ENCODE data around the gene COQ8A. TPM values are rescaled to one million over a fixed set of nuclear protein-coding genes. Genes with fewer than 3 reads are reported as not detected.

Gene COQ8A
- polyA plus RNA-seq, 12 donors: 30.4 to 73.1 (median 55.3) TPM; not detected in 1

DNA sequence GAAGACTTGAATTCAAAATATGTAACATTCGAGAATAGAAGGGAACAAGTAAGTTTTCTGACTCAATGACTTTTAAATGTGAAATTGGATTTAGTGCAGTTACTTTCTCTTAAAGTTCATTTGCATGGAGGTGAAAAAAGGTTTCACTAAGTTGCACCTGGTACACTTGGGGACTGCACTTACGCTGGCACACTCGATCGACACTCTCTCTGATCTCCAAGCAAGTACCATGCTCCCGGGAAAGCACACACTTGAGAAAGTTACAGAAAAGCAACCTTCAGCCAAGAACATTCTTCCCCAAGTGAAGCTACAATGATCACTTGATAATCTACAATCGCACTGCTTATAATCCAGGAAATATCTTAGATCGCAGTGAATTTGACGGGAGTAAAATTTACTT is 63.1 kb downstream of the COQ8A start:
- no peak for DNase-seq

DNA sequence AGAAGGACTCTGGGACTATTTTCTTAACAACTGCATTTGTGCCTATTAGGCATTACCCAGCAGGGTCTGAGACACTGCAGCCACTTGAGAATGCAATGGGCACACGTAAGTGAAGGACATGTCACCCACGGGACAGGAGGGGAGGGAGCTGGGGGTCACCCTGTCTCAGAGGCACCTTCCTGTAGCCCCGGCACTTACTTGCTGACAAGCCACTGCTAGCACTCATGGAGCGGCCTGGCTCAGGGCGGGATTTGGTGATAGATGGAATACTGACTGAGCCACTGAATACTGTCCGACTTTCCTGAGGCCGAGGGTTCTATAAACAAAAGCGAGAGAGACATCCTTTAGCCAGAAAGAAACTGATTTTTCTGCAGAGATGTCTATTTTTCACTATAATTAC is 64.7 kb downstream of the COQ8A start:
- DNase-seq: no peak

DNA sequence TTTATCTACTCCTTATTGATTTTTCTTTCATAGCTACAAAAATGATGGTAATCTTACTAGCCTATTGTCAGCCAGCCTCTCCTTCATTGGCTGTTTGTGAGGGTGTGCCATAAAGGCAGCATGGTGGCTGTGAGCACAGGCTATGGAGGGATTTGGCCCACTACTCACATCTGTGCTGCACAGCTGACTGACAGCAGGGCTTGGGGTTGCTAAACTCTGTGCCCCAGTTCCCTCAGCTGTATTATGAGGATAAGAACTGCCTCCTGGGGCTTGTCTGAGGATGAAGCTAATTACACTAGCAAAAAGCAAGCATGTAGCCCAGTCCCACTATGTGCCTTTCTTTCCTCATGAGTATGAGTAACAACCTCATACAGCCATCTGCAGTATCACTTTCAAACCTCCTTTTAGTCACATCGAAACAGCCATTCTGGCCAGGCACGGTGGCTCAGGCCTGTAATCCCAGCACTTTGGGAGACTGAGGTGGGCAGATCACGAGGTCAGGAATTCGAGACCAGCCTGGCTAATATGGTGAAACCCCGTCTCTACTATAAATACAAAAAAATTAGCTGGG is 66.2 kb downstream of the COQ8A start:
- DNase-seq: no peak

DNA sequence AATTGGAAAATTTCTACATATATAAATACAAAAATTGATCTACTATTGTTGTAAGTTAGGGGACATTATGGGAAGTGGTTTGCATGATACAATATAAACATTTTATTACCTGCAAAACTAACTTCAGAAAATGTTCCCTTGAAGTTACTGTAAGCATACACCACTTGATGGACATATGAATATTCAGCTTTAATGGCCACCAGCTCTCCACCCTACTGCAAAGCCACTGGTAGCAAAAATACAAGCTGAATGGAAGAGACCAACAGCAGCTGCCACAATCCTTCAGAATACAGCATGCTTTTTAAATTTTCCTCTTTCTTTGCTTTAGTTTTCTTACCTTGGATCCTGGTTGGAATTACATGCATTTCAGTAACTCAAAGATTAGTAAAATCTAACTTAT is 69.8 kb downstream of the COQ8A start:
- DNase-seq: no peak

DNA sequence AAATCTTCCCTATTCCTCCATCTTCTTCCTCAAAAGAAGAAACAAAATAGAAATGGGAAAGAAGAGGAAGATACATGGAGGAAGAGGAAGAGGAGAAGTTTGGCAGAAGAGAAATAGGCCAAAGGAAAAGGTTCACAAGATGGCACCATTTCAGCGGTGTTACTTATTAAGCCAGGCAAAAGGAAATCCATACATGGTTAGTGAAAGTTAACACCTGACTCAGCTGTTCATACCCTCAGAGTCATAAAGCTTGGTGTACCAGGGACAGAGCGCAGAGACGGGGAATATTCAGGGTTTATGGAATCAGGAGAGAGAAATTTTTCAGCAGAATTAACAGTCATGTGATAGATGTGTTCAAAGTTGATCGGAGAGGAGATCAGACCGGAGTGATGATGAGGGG is 70.6 kb downstream of the COQ8A start:
- DNase-seq: no peak

DNA sequence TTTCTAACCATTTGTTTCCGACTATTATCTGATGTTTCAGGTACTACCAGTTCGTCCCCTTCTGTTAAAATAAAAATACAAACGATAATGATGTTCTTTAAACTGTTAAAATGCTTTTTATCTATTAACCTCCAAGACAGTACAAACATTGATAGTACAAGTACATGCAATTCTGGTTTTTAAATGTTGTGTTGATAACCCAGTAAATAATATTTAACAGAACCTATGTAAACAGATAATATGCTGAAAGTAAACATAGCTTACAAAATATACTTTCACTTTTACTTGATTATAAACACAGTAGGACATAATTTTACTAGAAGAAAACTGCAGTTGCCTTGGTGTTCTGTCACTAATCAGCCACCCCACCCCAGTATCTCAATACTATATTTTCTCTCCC is 76.9 kb downstream of the COQ8A start:
- no peak for DNase-seq

DNA sequence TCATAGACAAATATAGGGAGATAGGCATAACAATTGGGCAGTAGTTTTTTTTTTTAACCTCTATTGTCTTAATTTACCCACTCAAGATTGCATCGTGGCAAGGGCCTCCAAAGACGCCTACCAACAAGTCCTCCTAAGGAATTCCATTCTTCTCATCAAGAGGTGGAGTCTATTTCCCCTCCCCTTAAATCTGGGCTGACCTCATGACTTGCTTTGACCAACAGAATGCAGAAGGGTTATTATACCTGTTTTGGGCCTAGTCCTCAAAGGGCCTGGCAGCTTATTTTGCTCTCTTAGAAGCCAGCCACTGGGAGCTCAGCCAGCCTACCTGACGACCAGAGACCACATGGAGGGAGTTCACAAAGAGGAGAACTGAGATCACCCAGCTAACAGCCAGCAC is 92.3 kb downstream of the COQ8A start:
- no peak for DNase-seq

DNA sequence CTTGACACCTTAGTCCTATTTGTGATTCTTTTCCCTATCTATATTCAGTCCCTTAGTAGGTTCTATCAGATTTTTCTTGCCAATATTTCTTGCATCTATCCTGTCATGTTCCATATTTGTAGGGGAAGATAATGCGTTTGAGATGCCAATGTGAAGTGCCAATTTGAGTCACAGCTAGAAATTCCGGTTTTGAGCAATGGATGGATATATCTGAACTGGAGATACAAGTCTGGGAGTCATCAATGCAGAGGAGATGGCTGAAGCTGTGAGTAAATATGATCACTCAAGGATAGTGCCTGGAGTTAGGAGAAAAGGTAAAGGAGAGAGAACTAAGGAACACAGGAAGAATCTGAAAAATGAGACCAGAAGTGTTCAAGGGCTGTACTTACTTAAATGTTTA is 93.8 kb downstream of the COQ8A start:
- DNase-seq: no peak

DNA sequence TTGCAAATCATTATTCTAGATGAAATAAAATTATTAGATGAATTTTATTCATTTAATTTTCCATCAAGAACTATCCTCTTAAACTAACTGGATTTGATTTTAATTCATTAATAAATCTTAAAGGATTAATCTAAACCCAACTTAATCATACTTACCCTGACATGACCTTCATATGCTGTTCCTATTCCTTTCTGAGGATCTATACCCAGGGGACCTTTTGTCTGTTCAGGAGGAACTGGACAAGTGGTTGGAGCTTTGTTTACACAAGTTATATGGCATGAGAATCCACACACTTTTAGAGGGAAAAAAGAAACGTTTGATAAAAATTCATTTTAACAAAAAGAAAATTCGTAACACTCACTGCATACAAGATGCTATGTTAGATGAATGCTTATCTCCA is 95.2 kb downstream of the COQ8A start:
- DNase-seq: no peak

DNA sequence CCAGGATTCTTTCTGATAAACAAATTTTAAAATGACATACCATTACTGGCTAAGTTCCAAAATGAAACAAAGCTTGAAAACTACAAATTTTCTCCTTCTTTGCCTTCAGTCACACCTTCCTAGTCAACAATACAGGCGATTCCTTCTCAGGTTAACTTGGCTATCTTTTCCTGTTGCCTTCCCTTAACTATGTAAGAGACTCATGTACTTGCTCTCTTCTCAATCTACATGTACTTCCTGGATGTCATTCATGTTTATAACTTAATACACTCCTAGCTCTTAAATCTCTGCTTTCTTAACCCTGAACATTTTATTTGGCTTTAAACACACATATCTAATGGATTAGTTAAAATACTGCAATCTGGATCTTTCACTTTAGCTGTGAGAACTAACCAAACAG is 97.0 kb downstream of the COQ8A start:
- no peak for DNase-seq

Other genes starting within 250 kb of the COQ8A start
- gene ITPKB, start 201.0 kb upstream of the COQ8A start, polyA plus RNA-seq (ENCODE audit: insufficient read length in 12 of 12): 10 to 100 TPM in 11 of 12 donors, not detected in 1; 18.6 to 32.0 (median 23.7) TPM
- 100 to 1,000 TPM in 7 of 12 donors, 10 to 100 TPM in 4, not detected in 1; 37.8 to 228 (median 119) TPM for gene PSEN2, start 69.7 kb upstream of the COQ8A start, polyA plus RNA-seq (ENCODE audit: insufficient read length in 12 of 12)

Measured in muscle of arm (tissue), 12 donors.